GM20431 (cell line): Measurements from ENCODE around the gene ENO1.
"Not testable (repeated sequence)": the region's sequence is repeated elsewhere in the genome, so short reads cannot be mapped to it uniquely, and the experiment has no call there.

Experiments used
- in situ Hi-C: fragments of 300-500 bp; cut with MseI, MboI; formaldehyde crosslinking; loops from one replicate; pipeline ENCODE4 v1.15.0; 2020; ENCODE audit warnings: low sequenced_read_pairs; ENCODE audit not compliant: unreplicated experiment

The ENO1 gene

DNA sequence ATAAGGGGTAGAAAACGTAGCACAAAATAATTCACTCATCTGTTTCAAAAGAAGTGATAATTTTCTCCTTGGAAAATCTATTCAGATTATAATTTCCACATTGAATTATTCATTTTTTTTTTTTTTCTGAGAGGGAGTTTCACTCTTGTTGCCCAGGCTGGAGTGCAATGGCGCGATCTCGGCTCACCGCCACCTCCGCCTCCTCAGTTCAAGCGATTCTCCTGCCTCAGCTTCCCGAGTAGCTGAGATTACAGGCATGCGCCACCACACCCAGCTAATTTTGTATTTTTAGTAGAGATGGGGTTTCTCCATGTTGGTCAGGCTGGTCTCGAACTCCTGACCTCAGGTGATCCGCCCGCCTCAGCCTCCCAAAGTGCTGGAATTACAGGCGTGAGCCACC is 59.7 kb downstream of the ENO1 start:
- in situ Hi-C loops: not testable (repeated sequence)

DNA sequence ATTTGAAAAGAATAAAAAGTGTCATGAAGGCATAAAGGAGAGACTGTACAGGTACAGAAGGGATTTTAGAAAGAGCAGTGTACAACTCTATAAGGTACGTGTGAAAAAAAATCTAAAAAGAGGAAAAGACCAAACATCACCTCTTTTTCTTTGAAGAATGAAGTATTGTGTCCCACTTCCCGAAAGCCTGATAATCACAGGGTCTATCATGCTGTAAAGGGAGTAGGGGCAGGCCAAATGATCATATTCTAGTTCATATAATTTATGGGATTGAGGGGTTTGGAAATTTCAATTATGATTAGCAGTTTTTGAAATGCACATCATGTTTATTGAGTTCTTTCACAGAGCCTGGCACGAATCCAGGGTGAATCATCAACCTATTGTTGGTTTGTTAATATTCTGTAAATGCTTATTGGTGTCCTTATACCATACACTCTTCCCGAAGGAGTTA is 60.1 kb downstream of the ENO1 start:
- in situ Hi-C loops: no loop called here

DNA sequence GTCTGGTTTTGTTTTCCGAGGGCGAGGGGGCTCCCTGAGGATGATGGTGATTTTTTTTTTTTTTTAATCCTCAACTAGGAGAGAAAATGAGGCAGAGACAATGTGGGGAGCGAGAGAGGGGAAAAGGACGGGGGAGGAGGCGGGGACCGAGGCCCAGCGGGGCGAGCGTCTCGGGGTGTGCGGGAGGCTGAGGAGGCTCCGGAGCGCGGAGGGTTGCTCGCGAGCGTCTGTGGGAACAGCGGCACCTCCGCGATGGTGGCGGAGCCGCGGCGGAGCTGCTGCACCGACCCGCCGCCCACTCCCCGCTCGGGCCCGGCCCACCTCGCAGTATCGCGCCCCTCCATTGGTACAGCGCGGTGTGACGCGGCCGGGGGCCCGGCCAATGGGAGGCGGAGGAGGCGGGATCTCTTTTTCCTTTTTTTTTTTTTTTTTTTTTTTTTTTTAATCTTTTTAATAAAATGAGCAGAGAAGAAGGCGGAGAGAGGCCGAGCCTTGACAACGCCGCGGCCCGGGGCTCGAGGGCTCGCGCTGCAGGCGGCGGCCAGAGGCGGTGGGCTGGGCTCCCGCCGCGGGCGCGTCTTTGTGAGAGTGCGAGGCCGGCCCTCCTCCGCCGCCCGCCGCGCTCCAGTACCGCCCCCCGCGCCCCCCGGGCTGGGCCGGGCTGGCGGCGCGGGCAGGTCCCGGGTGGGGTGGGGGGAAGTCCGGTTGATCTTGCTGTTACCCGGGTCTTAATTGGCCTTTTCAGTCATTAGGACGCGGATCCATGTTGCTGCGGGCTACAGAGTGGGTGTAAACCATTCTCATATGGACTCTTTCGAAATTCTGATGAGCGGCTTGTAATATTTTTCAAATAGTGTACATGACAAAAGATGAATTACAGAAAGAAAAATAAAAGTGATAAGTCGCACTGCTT is 60.8 kb downstream of the ENO1 start, which contains the start of gene RERE:
Gene RERE, minus strand, starts transcription at position 229 of the 913 bp plus-strand sequence.
- in situ Hi-C loops: no loop called here

DNA sequence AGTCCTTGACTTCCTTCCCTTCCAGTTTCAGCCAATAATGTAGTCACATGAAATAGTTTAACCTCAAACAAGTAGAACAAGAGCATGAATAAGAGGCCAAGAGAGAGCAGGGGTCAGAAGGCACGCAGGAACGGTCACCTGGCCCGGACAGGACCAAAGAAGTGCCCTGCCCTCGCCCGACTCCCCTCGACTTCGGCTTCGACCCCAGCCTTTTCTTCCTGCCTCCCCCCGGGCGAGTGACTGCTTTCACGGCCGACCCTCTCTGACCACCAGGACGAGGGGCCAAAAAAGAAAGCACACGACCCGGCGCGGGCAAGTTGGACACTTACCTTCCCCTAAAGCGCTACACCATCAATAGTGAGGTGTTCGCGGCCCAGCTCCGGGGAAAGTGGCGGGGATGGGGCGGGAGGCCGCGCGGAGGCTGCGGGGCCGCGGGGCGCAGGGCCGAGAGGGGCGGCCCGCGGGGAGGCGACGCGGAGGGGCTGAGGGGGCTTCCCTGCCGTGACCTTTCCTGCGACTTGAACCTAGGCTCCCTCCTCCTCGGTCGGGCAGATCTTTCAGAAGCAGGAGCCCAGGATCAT is 61.6 kb downstream of the ENO1 start:
- in situ Hi-C loops: no loop called here

DNA sequence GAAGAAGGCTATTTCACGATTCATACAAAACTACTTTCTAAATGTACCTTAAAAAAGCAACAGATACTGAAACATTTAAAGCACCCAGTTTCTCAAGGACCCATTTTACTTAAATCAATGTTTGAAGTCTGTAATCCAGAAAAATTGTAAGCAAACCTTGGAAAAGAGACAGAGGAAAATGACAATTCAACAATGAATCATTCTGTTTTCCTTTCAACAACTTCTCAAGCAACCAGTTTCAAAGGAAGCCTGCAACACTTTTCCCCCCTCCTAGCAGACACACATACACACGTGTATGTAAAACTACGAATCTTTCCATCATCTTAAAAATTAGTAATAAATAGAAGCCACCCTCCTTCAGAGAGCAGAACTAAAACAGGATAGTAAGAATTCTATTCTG is 62.2 kb downstream of the ENO1 start:
- in situ Hi-C loops: no loop called here

DNA sequence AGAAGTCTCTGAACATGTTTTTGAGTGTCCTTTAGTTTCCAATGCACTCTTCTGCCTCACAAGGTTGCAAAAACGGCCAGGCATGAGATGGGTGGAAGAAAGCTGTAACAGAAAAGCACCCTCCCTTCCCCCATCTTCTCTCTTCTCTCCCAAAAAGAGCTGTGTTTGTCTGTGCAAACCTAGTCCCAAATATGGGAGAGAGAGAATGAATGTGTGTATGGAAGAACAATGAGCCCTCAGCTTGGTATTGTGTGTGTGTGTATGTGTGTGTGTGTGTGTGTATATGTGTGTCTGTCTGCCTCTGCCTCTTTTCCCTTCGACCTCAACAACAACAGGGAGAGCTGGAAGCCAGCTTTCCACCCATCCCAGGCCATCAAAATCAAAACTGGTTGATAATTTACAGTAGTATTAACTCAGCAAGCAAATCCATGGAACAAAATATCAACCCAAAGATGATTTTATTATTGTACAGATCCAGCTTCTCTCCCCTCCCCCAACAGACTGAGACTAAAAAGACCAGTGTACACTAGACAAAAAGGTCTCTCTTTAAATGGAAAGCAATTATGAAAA is 62.8 kb downstream of the ENO1 start:
- in situ Hi-C loops: no loop called here

DNA sequence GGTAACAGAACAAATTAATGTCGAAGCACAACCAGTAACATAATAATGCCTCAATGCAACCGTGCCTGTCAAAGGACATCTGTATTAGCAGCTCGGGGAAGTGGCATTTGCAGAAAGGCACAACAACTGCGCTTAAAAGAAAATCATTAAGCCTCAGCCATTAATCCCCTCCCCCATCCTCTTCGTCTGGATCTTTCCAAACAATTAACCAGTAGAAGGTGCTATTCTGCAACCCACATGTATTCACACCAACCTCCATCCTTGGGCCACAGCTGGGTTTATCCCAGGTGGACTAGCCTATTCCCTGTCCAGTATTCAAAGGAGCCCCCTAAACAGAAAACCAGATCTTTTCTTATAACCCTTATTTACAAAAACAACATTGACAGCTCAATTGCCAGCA is 63.6 kb downstream of the ENO1 start:
- in situ Hi-C loops: no loop called here

DNA sequence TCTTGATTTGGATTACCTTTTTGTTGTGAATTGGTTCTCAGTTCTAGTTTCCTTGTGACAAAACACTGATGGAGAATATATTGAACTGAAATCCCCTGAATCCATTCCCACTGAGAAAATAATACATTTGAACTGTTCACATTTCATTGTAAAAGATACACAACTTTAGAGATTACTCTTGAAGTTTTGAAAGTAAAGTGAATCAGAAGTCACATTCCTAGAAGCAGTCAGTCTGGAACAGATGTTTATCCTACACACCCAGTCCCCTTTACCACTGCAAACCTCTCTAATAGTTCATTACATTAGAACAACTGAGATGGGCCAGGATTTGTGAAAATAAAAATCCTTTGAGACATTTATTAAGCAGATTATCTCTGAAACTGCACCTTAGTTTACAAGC is 64.5 kb downstream of the ENO1 start:
- in situ Hi-C loops: no loop called here

DNA sequence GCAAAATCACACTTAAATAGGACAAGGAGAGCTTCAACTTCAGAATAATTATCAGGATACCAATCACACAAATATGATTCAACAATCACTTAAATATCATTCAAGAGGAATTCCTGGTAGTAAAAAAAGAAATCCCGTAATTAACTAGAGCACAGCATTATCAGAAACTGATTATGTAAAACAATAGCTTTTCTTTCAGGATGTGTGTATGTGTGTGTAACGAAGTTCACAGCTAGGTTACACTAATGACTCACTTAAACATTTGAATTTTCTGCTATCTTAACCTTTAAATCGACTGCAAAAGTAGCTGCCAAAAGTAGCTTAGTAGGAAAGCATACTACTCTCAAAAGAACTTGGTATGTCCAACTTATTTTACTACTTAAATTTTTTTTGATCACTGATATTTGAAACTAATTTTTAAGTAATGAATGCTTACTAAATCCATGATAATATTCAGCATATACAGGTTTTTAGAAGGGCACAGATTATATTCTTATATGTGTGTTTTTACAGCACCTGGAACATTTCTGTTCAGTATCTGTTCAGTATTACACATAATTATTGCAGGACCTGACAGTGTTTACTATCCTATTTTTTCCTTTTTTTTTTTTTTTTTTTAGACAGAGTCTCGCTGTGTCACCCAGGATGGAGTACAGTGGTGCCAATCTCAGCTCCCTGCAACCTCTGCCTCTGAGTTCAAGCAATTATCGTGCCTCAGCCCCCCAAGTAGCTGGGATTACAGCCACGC is 65.3 kb downstream of the ENO1 start:
- in situ Hi-C loops: no loop called here

DNA sequence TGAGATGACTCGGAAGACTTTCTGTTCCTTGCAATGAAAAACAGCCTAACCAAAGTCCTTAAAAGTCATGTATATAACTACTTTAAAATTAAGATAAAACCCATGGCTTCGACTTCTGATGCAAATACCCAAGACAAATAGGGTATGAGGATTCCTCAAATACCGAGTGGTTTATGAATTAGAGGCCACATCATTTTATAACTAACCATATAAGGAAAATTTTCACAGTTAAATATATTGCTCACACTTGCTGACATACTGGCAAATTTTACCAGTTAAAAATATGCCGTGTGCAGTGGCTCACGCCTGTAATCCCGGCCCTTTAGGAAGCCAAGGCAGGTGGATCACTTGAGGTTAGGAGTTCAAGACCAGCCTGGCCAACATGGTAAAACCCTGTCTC is 66.4 kb downstream of the ENO1 start:
- in situ Hi-C loops: no loop called here
